ENCODE data around the gene PAIP1. TPM values are rescaled to one million over a fixed set of nuclear protein-coding genes. Genes with fewer than 3 reads are reported as not detected.
A peak's percentile ranks its signal among the peaks of the same experiment; 100 is the strongest.

Gene PAIP1
- total and polyA plus RNA-seq, 7 donors: 99.6 to 202 (median 141) TPM

DNA sequence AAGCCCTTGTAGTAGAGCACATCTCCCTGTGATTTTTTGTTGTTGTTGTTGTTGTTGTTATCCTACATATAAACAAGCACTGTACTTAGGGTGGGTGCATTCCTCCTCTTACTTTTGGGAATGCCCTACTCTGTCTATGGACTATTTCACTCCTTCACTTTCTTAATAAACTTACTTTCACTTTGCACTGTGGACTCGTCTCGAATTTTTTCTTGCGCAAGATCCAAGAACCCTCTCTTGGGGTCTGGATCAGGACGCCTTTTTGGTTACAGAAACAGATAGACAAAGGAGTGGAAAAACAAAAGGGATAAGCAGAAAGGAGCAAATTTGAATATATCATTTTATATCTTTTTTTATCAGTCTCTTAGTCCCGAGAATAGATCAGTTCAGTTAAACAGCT is 14.4 kb upstream of the PAIP1 start:
- Histone ChIP-seq H3K27ac (peak overlapping the region; percentile 47), H3K36me3 (ENCODE audit: insufficient read depth in 1 of 2, low read depth in 1 of 2) (peaks cover 0 to 15% of the 10 kb centered on the region in 2 donors), H3K4me1 (peaks cover 21% of the 10 kb centered on the region), H3K27me3 (ENCODE audit: insufficient read depth in 3 of 3, low read length in 2 of 3) (no peaks in the 10 kb centered on the region), H3K4me3 (peak overlapping the region; percentile 36), H3K9me3 (no peaks in the 10 kb centered on the region)
- 63 to 82% (median 74%) methylated on average over 5 of the region's 5 CpGs for WGBS, 3 donors
- peak in 1 of 4 donors; percentile 36 for ATAC-seq
- DNase-seq: no peak
- TF ChIP-seq, protein P1, sequence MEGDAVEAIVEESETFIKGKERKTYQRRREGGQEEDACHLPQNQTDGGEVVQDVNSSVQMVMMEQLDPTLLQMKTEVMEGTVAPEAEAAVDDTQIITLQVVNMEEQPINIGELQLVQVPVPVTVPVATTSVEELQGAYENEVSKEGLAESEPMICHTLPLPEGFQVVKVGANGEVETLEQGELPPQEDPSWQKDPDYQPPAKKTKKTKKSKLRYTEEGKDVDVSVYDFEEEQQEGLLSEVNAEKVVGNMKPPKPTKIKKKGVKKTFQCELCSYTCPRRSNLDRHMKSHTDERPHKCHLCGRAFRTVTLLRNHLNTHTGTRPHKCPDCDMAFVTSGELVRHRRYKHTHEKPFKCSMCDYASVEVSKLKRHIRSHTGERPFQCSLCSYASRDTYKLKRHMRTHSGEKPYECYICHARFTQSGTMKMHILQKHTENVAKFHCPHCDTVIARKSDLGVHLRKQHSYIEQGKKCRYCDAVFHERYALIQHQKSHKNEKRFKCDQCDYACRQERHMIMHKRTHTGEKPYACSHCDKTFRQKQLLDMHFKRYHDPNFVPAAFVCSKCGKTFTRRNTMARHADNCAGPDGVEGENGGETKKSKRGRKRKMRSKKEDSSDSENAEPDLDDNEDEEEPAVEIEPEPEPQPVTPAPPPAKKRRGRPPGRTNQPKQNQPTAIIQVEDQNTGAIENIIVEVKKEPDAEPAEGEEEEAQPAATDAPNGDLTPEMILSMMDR (IDR thresholded peaks at IDR 0.05): no peak
- intact Hi-C loops (cut with DNase I): loop anchor here in 1 of 2 donors (5.0 kb wide), 1 partner anchor 36 kb away; no protein-coding TSS in a partner anchor

DNA sequence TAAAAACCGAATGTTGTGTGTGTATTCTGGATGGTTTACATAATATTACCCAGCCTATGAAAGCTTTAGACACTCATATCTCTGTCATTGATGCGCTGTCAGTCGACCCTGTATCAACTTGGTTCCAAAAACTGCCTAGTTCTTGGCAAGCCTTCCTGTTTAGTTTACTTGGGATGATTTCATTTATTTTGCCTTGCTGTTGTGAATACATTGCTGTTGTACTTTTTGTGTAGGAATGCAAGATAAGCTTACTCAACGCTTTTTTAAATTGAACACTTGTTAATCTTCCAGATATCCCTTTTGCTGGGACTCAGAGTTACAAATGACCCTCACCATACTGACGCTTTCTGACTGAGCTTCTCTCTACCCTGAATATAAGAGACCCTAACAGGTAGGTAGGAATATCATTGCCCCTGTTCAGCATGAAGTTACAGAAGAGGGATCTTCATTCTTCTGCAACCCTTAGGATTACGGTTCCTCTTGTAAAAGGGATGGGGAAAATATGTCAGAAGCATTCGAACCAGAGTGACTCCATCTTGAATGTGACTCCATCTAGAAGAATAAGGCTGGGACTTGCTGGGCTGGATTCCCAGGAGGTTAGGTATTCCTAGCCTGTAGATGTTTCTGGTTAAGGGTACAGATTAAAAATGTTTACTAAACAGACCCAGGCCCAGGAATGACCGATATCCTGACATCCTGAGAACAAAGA is 13.7 kb upstream of the PAIP1 start:
- Histone ChIP-seq H3K4me1 (peaks cover 21% of the 10 kb centered on the region), H3K9me3 (no peaks in the 10 kb centered on the region), H3K4me3 (peak overlapping the region; percentile 36), H3K36me3 (ENCODE audit: insufficient read depth in 1 of 2, low read depth in 1 of 2) (peaks cover 0 to 12% of the 10 kb centered on the region in 2 donors), H3K27ac (peak overlapping the region; percentile 47), H3K27me3 (ENCODE audit: insufficient read depth in 3 of 3, low read length in 2 of 3) (no peaks in the 10 kb centered on the region)
- ATAC-seq: no peak
- 90 to 95% (median 92%) methylated on average over 8 of the region's 8 CpGs for WGBS, 3 donors
- TF ChIP-seq, protein P1 (IDR thresholded peaks at IDR 0.05): no peak
- intact Hi-C loops (cut with DNase I): loop anchor here in 1 of 2 donors (5.0 kb wide), 1 partner anchor 37 kb away; no protein-coding TSS in a partner anchor
- DNase-seq: no peak

DNA sequence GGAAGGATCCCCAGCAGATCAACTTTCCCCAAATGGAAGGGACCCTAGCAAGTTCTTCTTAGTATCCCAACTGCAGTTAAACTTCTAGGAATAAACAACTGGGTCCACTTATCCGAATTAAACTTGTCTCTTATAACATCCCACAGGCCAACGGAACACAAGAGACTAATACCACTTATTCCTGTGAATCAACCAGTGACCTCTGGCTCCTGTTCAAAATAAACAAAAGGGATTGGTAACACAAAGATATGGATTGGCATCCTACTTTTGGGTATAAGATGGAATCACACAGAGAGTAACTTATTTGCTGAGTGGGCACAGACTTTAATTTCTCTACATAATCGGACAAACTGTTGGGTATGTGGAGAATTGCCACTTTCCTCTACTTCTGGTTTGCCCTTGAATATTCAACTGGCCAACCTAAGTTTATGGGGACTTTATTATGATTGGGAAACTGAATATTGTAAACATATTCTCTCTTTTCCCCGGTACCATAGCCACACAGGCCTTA is 12.4 kb upstream of the PAIP1 start:
- H3K9me3 ChIP-seq: no peaks in the 10 kb centered on the region
- H3K4me1 ChIP-seq: peaks cover 23% of the 10 kb centered on the region
- intact Hi-C loops (cut with DNase I): no loop called here
- H3K27ac ChIP-seq: no peak overlapping the region
- 62 to 91% (median 78%) methylated on average over 4 of the region's 4 CpGs for WGBS, 3 donors
- ATAC-seq (no peak), DNase-seq (no peak)
- H3K27me3 ChIP-seq (ENCODE audit: insufficient read depth in 3 of 3, low read length in 2 of 3): no peaks in the 10 kb centered on the region
- no peak overlapping the region for H3K4me3 ChIP-seq
- H3K36me3 ChIP-seq (ENCODE audit: insufficient read depth in 1 of 2, low read depth in 1 of 2): peaks cover 0 to 3% of the 10 kb centered on the region in 2 donors
- TF ChIP-seq, protein P1 (IDR thresholded peaks at IDR 0.05): no peak

DNA sequence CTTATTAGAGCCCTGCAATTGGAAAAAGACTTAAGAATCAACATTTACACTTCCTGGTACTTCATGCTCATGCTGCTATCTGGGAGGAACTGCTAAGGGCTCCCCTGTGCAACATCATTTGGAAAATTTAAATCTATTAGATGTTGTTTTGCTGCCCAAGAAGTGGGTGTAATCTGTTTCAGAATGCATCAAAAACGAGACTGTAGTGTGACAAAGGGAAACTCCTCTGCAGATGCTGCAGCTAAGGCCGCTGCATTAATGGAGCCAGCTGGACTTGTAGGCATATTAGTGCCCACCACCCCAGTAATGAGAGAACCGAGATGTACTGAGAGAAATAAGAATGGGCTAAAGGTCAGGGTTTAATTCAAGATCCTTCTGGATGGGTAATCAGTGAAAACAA is 11.1 kb upstream of the PAIP1 start:
- TF ChIP-seq, protein P1 (IDR thresholded peaks at IDR 0.05): no peak
- peaks cover 19% of the 10 kb centered on the region for H3K4me1 ChIP-seq
- intact Hi-C loops (cut with DNase I): no loop called here
- ATAC-seq (no peak), DNase-seq (no peak)
- no peaks in the 10 kb centered on the region for H3K9me3 ChIP-seq
- no peak overlapping the region for H3K27ac ChIP-seq
- WGBS, 3 donors: 77 to 90% (median 81%) methylated on average over 3 of the region's 3 CpGs
- H3K36me3 ChIP-seq (ENCODE audit: insufficient read depth in 1 of 2, low read depth in 1 of 2): peaks cover 0 to 3% of the 10 kb centered on the region in 2 donors
- H3K4me3 ChIP-seq: no peak overlapping the region
- H3K27me3 ChIP-seq (ENCODE audit: insufficient read depth in 3 of 3, low read length in 2 of 3): no peaks in the 10 kb centered on the region

All from psoas muscle (tissue), 8 donors.